WTC11 (cell line): ENCODE results near the gene TEX51. TPM values are rescaled to one million over a fixed set of nuclear protein-coding genes. Genes with fewer than 3 reads are reported as not detected.

Experiments used
- ATAC-seq: fragments of 200-7000 bp; cut with Tn5 transposase; 2 replicates; pipeline ENCODE4 v1.10.0; 2021; ENCODE audit warnings: mild to moderate bottlenecking, moderate library complexity
- CTCF ChIA-PET: fragments of 300-600 bp; sonication (Branson Sonifier 250); formaldehyde crosslinking; loops from one replicate; lab custom pipeline; 2021; ENCODE audit warnings: antibody characterized with exemption; lab: Charles Lee
- POLR2A ChIA-PET: fragments of 350-600 bp; sonication (Branson Sonifier 250); formaldehyde crosslinking; loops from one replicate; lab custom pipeline; 2021; ENCODE audit warnings: antibody characterized with exemption; lab: Charles Lee
- DNase-seq: peaks from one replicate; pipeline ENCODE4 v3.0.0; 2021; ENCODE audit warnings: low spot score
- H3K27ac Mint-ChIP-seq: 2 replicates; pipeline ENCODE4 v1.8.0; 2021; ENCODE audit warnings: mixed read lengths
- H3K27me3 Mint-ChIP-seq: 2 replicates; pipeline ENCODE4 v1.8.0; 2021; ENCODE audit warnings: low read depth, mild to moderate bottlenecking, moderate library complexity, mixed read lengths
- H3K36me3 Mint-ChIP-seq: 2 replicates; pipeline ENCODE4 v1.8.0; 2021; ENCODE audit warnings: mixed read lengths
- H3K4me1 Mint-ChIP-seq: 2 replicates; pipeline ENCODE4 v1.8.0; 2022; ENCODE audit warnings: mixed read lengths
- H3K4me3 Mint-ChIP-seq: 2 replicates; pipeline ENCODE4 v1.8.0; 2021; ENCODE audit warnings: mild to moderate bottlenecking, moderate library complexity, mixed read lengths
- H3K9me3 Mint-ChIP-seq: 2 replicates; pipeline ENCODE4 v1.8.0; 2021; ENCODE audit warnings: mixed read lengths
- ERG ChIP-seq: fragments of 250-450 bp; sonication (Bioruptor Pico); IDR thresholded peaks from 2 replicates; pipeline ENCODE4 v1.8.0; 2021; ENCODE audit warnings: mild to moderate bottlenecking
- GTF2I ChIP-seq: fragments of 250-450 bp; sonication (Bioruptor Pico); conservative IDR thresholded peaks from 2 replicates; pipeline ENCODE4 v1.4.0; 2021; ENCODE audit warnings: mild to moderate bottlenecking
- IRF2 ChIP-seq: sonication (generic); formaldehyde crosslinking; IDR thresholded peaks from 2 replicates; pipeline ENCODE4 v1.8.0; 2022; ENCODE audit warnings: low read depth, missing genetic modification reagents, borderline replicate concordance
- MYBL2 ChIP-seq: sonication (generic); formaldehyde crosslinking; IDR thresholded peaks from 2 replicates; pipeline ENCODE4 v1.8.1; 2023; ENCODE audit warnings: mild to moderate bottlenecking, moderate library complexity, missing genetic modification reagents
- SP1 ChIP-seq: sonication (generic); formaldehyde crosslinking; conservative IDR thresholded peaks from 2 replicates; pipeline ENCODE4 v1.8.1; 2022; ENCODE audit warnings: missing genetic modification reagents
- ZNF121 ChIP-seq: sonication (generic); formaldehyde crosslinking; IDR thresholded peaks from 2 replicates; pipeline ENCODE4 v1.8.0; 2023; ENCODE audit warnings: missing genetic modification reagents
- ZNF138 ChIP-seq: sonication (generic); formaldehyde crosslinking; conservative IDR thresholded peaks from 2 replicates; pipeline ENCODE4 v1.8.1; 2022; ENCODE audit warnings: mild to moderate bottlenecking, moderate library complexity, missing genetic modification reagents
- ZNF281 ChIP-seq: sonication (generic); formaldehyde crosslinking; IDR thresholded peaks from 2 replicates; pipeline ENCODE4 v1.8.0; 2023; ENCODE audit warnings: mild to moderate bottlenecking, missing genetic modification reagents
- ZNF532 ChIP-seq: fragments of 250-450 bp; sonication (Bioruptor Pico); IDR thresholded peaks from 2 replicates; pipeline ENCODE4 v1.9.0; 2021; ENCODE audit warnings: mild to moderate bottlenecking, borderline replicate concordance
- total RNA-seq: library from RNA; stranded (reverse); gene quantifications from 3 replicates; pipeline ENCODE4 v1.2.3, GENCODE V29; 2021
- TF ChIP-seq, protein P1 (sequence below): sonication (generic); formaldehyde crosslinking; conservative IDR thresholded peaks from 2 replicates; pipeline ENCODE4 v1.8.1; 2023; ENCODE audit warnings: mild to moderate bottlenecking, low read depth, missing genetic modification reagents, moderate library complexity
- TF ChIP-seq, protein P2 (sequence below): sonication (generic); formaldehyde crosslinking; conservative IDR thresholded peaks from 2 replicates; pipeline ENCODE4 v1.8.1; 2022; ENCODE audit warnings: mild to moderate bottlenecking, missing genetic modification reagents
- TF ChIP-seq, protein P3 (sequence below): sonication (generic); formaldehyde crosslinking; IDR thresholded peaks from 2 replicates; pipeline ENCODE4 v1.8.1; 2022; ENCODE audit warnings: low read depth, missing genetic modification reagents, borderline replicate concordance
- TF ChIP-seq, protein P4 (sequence below): fragments of 250-450 bp; sonication (Bioruptor Pico); IDR thresholded peaks from 2 replicates; pipeline ENCODE4 v1.9.0; 2021; ENCODE audit warnings: mild to moderate bottlenecking

Gene TEX51
- total RNA-seq, 1 experiment from 2014 or later = not detected

- POLR2A ChIA-PET = no interaction called here
- Mint-ChIP-seq H3K9me3 (peaks cover 5% of the 10 kb centered on the region), H3K4me1 (no peaks in the 10 kb centered on the region), H3K4me3 (no peak overlapping the region), H3K36me3 (no peaks in the 10 kb centered on the region), H3K27ac (no peak overlapping the region), H3K27me3 (peaks cover 15% of the 10 kb centered on the region)
- TF ChIP-seq ZNF121 (CRISPR knock-in tag) = no peak
- TF ChIP-seq, protein P1, sequence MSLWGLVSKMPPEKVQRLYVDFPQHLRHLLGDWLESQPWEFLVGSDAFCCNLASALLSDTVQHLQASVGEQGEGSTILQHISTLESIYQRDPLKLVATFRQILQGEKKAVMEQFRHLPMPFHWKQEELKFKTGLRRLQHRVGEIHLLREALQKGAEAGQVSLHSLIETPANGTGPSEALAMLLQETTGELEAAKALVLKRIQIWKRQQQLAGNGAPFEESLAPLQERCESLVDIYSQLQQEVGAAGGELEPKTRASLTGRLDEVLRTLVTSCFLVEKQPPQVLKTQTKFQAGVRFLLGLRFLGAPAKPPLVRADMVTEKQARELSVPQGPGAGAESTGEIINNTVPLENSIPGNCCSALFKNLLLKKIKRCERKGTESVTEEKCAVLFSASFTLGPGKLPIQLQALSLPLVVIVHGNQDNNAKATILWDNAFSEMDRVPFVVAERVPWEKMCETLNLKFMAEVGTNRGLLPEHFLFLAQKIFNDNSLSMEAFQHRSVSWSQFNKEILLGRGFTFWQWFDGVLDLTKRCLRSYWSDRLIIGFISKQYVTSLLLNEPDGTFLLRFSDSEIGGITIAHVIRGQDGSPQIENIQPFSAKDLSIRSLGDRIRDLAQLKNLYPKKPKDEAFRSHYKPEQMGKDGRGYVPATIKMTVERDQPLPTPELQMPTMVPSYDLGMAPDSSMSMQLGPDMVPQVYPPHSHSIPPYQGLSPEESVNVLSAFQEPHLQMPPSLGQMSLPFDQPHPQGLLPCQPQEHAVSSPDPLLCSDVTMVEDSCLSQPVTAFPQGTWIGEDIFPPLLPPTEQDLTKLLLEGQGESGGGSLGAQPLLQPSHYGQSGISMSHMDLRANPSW = no peak
- TF ChIP-seq, protein P2, sequence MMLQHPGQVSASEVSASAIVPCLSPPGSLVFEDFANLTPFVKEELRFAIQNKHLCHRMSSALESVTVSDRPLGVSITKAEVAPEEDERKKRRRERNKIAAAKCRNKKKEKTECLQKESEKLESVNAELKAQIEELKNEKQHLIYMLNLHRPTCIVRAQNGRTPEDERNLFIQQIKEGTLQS (CRISPR knock-in tag) = no peak
- DNase-seq (no peak), ATAC-seq (no peak)
- CTCF ChIA-PET = interaction anchor here (0.5 to 1.2 kb wide), 2 partner anchors 30 to 517 kb away, joined by 3 to 4 read pairs; no protein-coding TSS in a partner anchor
Observed at GRCh38 chr2:126915903-126916302, 17.2 kb downstream of the TEX51 start.

DNA sequence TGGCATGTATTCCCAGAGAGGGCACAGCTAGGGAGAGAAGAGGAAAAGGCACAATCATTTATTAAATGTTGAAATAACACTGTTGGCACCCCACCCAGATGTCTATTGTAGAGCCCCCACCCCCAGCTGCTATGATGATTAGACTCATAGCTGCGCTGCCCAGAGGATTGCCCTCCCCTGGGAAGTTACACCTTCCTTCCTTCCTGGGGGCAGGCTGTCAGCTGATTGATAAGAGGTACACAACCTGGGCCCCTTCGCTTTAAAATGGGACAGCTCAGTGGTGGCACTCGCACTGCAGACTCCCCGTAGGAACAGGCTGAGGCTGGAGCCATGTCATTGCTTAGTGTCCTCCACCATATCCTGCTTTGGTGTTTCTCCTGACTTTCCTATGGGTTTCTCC, 18.1 kb downstream of the TEX51 start:
- DNase-seq (no peak), ATAC-seq (no peak)
- Mint-ChIP-seq H3K27ac (no peak overlapping the region), H3K4me3 (no peak overlapping the region), H3K27me3 (peaks cover 13% of the 10 kb centered on the region)
- TF ChIP-seq, protein P3, sequence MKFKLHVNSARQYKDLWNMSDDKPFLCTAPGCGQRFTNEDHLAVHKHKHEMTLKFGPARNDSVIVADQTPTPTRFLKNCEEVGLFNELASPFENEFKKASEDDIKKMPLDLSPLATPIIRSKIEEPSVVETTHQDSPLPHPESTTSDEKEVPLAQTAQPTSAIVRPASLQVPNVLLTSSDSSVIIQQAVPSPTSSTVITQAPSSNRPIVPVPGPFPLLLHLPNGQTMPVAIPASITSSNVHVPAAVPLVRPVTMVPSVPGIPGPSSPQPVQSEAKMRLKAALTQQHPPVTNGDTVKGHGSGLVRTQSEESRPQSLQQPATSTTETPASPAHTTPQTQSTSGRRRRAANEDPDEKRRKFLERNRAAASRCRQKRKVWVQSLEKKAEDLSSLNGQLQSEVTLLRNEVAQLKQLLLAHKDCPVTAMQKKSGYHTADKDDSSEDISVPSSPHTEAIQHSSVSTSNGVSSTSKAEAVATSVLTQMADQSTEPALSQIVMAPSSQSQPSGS (CRISPR knock-in tag) = no peak
- TF ChIP-seq, all 79 proteins: peak for 0
- Mint-ChIP-seq H3K4me1 (no peaks in the 10 kb centered on the region), H3K36me3 (no peaks in the 10 kb centered on the region), H3K9me3 (peaks cover 5% of the 10 kb centered on the region)
- CTCF ChIA-PET = no interaction called here
- POLR2A ChIA-PET = no interaction called here

- ChIA-PET CTCF (interaction anchor here (1.2 kb wide), 1 partner anchor 51 kb away, joined by 3 read pairs; no protein-coding TSS in a partner anchor), POLR2A (no interaction called here)
- Mint-ChIP-seq H3K27me3 (peaks cover 7% of the 10 kb centered on the region), H3K9me3 (peaks cover 21% of the 10 kb centered on the region), H3K27ac (no peak overlapping the region), H3K36me3 (peaks cover 5% of the 10 kb centered on the region), H3K4me1 (no peaks in the 10 kb centered on the region), H3K4me3 (no peak overlapping the region)
- DNase-seq = no peak
- no peak for ATAC-seq
- TF ChIP-seq, protein P4, sequence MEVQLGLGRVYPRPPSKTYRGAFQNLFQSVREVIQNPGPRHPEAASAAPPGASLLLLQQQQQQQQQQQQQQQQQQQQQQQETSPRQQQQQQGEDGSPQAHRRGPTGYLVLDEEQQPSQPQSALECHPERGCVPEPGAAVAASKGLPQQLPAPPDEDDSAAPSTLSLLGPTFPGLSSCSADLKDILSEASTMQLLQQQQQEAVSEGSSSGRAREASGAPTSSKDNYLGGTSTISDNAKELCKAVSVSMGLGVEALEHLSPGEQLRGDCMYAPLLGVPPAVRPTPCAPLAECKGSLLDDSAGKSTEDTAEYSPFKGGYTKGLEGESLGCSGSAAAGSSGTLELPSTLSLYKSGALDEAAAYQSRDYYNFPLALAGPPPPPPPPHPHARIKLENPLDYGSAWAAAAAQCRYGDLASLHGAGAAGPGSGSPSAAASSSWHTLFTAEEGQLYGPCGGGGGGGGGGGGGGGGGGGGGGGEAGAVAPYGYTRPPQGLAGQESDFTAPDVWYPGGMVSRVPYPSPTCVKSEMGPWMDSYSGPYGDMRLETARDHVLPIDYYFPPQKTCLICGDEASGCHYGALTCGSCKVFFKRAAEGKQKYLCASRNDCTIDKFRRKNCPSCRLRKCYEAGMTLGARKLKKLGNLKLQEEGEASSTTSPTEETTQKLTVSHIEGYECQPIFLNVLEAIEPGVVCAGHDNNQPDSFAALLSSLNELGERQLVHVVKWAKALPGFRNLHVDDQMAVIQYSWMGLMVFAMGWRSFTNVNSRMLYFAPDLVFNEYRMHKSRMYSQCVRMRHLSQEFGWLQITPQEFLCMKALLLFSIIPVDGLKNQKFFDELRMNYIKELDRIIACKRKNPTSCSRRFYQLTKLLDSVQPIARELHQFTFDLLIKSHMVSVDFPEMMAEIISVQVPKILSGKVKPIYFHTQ (CRISPR knock-in tag) = no peak
- TF ChIP-seq GTF2I (CRISPR knock-in tag) (no peak), ZNF281 (no peak), ZNF532 (CRISPR knock-in tag) (no peak), IRF2 (CRISPR knock-in tag) (no peak), ZNF138 (CRISPR knock-in tag) (no peak), MYBL2 (CRISPR knock-in tag) (no peak), ERG (CRISPR knock-in tag) (no peak), SP1 (CRISPR knock-in tag) (no peak)
- TF ChIP-seq, protein P3 (CRISPR knock-in tag) = no peak
Observed at GRCh38 chr2:126921066-126921465, 22.4 kb downstream of the TEX51 start.
